Stimulated activated CD4-positive, alpha-beta T cell treated with anti-CD3 and anti-CD28 coated beads, Interleukin-1b, Interleukin-23, amount 100 ng/mL, for 48 hours (primary cell): ENCODE measurements around the gene PHLPP2.
"Not testable (repeated sequence)": the region's sequence is repeated elsewhere in the genome, so short reads cannot be mapped to it uniquely, and the experiment has no call there.

Experiments
- DNase-seq: peaks from one replicate; pipeline ENCODE4 v3.0.0-alpha.2; 2020

Gene PHLPP2

DNA sequence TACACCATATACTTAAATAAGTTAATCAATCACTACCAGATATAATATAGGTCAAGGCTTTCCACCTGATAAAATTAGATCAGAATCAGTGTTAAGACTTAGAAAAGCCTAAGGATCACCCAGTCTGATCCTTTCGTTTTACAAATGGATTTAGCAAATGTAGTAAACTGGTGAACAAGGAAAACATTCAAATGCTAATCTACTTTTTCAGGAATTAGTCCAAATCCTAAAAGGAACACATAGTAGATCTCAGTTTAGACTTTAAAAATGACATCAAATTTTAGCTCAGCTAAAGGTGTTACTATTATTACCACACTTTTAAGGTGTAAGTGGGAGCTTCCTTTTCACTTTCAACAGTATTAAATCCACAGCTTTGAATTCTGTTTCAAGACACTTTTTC lies 12.0 kb downstream of the PHLPP2 start:
- DNase-seq: no peak

DNA sequence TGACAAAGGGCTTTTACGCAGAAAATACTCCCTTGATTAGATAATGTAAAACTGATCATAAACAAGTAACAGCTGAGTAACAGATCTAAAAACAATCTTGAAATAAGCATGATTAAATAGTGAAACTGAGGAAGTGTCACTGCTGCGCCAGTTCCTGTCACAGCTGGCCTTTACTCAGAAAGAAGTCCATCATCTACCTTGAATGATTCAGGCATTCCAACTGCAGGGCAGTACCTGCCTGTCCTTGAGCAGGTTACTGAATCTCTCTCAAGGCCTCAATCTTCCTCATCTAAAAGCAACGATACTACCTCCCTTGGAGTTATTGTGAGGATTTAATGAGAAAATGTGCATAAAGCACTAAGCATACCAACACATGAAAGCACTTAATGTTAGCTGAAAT lies 12.7 kb downstream of the PHLPP2 start:
- no peak for DNase-seq

DNA sequence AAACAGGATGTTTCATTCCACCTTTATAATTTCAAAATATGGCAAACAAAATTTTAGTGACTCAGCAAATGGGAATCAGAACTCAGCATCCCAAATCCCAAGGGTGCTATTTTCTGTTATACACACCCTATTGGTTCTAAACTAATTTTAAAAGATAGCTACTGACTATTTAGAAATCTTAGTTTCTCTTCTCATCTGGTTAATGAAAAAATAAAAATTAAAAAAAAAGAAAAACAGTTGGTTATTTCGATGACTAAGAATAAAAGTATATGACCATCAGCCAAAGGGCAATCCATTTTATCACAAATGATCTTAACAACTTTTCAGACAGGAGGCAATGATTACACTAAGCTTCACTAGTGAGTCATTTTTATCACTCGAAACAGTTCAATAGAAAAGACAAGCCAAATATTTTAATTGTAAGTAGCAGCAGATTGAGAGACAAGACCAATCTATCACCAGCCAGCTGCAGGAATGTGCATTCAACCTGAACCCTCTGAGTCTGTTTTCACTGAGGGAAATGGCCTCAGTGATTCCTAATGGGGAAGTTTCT lies 15.2 kb downstream of the PHLPP2 start:
- no peak for DNase-seq

- DNase-seq: no peak
These were observed 15.8 kb downstream of the PHLPP2 start for GRCh38 chr16:71708696-71709095.

DNA sequence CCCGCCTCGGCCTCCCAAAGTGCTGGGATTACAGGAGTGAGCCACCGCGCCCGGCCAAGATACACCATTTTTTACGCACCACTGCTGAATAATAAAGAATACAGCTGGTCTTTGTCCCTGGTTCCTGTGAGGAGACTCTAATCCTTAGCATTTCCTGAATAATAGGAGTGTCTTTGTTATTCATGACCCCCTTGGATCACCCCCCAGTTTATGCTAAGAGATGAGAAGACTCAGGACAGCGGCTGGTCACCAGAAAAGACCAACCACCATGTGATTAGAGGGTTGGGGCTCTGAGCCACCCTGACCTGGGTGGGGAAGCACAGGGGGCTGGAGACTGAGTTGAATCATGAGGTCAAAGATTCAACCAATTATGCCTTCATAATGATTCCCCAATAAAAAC lies 17.3 kb downstream of the PHLPP2 start:
- no peak for DNase-seq

DNA sequence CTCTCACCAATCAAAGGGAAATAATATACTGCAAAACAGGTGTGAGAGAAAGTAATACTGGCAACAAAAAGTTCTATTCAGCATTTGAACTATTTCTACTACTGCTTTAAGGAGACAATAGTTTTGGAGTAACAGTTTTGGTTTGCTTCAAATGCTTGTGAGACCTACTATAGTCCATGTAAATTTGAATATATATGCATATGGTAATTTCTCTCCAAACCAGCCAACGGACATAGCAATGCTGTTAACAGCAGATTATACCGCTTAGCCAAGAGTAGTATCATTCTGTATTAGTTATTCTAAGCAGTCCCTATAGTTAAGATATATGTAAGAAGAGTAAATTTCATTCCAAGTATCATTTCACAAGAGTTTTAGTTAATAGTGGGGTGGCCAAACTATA lies 18.5 kb downstream of the PHLPP2 start:
- no peak for DNase-seq

GRCh38 chr16:71703333-71703732 lies 21.2 kb downstream of the PHLPP2 start:
- no peak for DNase-seq

DNA sequence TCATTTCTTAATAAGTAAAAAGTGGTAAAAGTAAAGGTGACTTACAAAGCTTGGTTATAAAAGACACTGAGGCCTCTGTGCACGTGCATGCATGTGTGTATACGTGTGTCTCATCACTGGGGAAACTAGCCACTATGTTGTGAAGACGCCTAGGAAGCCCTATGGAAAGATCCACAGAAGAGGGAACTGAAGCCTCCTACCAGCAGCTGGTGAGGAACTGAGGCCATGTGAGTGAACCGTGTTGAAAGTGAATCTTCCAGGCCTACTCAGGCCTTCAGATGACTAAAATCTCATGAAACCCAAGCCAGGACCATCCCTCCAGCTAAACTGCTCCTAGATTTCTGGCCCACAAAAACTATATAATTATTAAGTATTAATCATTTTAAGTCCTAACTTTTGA lies 23.7 kb downstream of the PHLPP2 start:
- no peak for DNase-seq

DNA sequence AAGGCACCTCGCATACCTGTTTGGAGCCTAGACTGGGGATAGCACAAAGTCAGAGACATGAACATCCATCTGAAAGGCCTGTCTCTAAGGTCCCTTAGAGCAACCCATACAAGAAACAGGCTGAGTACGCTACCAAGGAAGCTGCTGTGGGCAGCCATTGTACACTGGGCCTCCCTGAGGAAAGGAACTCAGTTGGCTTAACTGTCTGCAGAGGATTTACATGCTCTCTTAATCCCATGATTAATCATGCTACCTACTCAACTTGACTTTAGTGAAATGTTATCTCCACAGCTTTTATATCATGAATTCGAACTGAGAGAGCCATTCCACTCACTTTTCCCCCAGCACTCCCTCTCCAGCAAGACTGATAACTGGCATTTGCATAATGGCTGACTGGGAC lies 26.0 kb downstream of the PHLPP2 start:
- DNase-seq: no peak

GRCh38 chr16:71693164-71693563 lies 31.3 kb downstream of the PHLPP2 start:
- no peak for DNase-seq

DNA sequence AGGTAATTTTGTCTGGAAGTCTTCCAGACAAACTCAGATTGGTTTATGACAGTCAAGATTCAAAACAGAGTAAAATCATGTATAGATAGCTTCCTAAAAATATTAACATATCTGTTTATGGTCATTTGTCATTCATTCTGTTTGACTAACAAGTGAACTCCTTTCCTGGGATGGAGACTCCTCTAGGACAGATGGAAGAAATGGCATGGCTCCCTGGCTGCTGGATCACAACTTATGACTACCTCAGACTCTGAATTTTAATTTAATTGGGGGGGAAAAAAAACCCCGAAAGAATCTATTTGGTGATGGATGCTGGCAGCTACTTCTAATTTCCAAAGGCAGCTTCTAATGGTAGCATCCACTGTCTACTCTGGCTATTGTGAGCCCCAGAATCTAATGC lies 34.6 kb downstream of the PHLPP2 start:
- DNase-seq: no peak

GRCh38 chr16:71687861-71688260 lies 36.6 kb downstream of the PHLPP2 start:
- no peak for DNase-seq

DNA sequence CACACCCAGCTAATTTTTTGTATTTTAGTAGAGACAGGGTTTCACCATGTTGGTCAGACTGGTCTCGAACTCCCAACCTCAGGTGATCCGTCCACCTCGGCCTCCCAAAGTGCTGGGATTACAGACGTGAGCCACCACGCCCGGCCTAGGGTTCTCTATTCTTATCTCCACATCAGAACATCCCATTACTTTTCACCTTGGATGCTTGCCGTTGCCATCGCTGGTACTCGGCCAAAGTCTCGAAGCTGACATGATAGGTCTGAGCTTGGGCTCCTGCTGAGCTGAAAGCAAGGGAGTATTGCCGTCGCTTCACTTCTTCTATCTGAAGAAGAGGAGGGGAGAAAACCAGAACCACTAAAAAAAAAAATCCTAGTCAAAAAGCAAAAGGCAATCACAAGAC lies 40.2 kb downstream of the PHLPP2 start:
- DNase-seq: not testable (repeated sequence)

- no peak for DNase-seq
These were observed 43.1 kb downstream of the PHLPP2 start for GRCh38 chr16:71681360-71681759.

DNA sequence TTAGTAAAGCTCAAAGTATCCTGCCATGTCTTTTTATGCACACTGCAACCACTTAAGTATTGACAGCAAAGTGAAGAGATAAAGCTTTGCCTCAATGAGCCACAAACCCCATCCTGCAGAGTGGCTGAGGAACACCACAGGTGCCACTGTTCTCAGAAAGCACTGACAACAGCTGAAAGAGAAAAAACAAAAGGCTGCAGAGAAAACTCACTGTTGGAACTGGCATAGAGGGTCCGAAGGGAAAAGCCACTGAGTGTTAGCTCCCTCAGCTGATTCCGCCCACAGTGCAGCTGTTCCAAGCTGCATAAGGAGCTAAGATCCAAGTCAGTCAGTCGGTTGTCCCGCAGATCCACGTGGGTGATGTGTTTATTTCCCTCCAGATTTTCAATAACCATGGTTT lies 48.3 kb downstream of the PHLPP2 start:
- no peak for DNase-seq

DNA sequence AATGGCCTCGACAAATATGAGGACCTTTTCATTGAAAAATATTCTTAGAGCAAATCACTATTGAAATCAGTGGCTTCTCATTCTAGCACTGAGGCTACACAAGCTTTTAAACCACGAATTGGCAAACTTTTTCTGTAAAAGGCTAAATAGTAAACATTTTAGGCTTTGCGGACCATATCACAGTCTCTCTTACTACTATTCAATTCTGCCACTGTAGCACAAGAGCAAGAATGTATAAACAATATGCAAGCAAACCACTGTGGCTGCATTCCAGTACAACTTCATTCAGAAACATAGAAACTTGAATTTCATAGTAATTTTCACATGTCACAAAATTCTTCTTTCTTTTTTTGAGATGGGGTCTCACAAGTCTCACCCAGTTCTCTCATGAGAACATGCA lies 49.1 kb downstream of the PHLPP2 start:
- DNase-seq: no peak

- no peak for DNase-seq
These were observed 50.3 kb downstream of the PHLPP2 start for GRCh38 chr16:71674229-71674628.

GRCh38 chr16:71673582-71673973 lies 50.9 kb downstream of the PHLPP2 start:
- DNase-seq: no peak

DNA sequence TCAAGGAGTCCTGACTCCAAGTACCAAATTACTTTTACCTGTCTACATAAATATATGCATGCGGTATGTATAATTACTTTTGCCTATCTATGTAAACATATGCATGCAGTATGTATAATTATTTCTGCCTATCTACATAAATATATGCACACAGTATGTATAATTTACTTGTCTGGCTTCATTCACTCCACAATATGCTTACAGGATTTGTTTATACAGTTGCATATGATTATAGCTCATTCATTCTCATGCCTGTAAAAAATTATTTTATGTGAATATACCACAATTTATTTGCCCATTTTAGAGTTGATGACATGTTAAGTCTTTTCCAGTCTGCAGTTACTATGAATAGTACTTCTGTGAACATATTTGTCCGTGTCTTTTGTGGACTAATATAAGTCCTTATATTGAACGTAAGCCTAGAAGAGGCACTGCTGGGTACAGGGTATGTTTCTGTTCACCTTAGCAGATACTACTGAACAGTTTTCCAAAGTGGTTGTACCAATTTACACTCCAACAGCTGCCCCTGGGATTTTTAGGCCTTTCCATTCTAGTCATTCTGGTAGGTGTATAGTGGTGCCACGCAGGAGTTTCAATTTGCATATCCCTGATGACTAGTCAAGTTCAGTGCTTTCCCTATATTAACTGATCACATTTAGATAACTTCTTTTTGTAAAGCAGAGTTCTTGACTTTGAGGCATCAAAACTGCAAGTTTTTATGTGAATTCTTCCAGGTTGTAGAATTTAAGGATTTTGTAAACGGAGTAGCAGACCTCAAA lies 51.5 kb downstream of the PHLPP2 start:
- DNase-seq: peak; percentile 4

- DNase-seq: no peak
These were observed 52.4 kb downstream of the PHLPP2 start for GRCh38 chr16:71672125-71672524.

DNA sequence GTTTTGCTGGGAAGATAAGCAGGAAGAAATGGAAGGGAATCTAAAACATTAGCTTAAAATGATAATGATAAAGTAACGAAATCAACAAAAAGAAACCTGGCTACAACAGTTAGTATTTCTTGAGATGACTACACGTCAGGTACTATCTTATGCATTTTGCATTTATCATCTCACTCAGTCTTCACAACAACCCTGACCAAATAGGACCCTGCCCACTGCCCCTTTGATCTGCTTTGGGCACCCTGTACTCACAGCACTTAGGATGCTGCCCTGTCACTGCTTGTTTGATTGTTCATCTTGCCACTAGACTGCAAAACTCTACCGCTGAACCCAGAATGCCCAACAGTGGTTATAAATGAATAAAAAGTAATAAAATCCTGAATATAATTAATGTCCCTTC lies 53.3 kb downstream of the PHLPP2 start:
- DNase-seq: no peak

GRCh38 chr16:71670537-71670936 lies 54.0 kb downstream of the PHLPP2 start:
- DNase-seq: no peak

DNA sequence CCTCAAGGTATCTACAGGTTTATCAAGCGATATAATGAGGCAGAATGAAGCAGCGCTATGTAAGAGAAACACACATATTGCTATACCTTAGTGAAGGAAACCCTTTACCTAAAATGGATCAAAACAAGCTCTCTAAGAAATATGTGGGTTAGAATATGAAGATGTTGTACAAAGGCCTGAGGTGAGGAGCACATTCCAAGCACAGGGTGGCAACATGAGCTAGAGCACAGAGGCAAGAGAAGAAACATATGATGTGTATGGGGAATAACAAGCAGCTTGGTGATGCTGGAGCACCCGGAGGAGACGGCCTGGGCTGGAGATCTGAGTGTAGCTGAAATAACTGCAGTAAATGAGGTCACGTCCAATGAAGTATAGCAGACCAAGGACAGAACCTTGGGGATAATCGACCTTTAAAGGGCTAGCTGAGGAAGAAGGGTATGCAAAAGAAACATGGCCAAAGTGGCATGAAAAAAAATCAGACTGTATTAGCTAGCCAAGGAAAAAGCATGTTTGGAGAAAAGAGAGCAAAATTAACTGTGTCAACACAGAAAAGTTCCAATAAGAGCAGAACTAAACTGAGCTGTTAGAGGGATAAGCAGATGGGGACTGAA lies 54.5 kb downstream of the PHLPP2 start:
- no peak for DNase-seq

DNA sequence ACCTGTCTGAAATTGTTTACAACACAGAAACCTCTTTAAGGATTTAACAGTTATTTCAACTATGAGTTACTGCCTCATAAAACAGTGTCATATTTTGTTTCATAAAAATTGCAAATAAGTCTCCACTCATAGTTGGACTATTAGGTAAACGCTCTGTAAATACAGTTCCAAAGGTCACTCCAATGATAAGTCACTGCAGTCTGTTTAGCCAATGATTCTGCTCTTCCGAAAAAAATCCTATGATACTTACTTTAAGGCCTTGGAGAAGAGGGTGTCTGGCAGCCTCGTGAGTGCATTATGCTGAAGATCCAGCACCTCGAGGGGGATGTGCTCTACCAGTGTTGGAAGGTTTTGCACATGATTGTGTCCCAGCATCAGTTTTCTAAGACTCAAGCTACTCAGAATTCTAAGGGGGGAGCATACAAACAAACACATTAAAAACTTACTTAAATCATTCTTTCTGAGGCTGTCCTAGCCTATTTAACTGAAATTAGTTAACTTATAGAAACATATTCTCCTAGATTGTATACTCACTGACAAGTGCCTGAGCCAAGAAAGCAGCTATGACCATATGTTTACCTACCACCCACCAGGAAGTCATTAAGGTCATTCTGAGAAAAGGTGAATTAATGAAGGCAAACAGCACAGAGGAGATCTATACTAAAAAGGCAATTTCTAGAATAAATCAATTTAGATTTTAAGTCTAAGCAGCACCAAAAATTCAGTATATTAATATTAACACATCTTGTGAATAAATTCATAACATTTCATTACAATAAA lies 57.4 kb downstream of the PHLPP2 start:
- DNase-seq: no peak
